ENCODE data around the gene TRAP1.

GRCh38 chr16:3640632-3641501 lies 76.5 kb downstream of the TRAP1 start:
- TF ChIP-seq EZH2 (IDR thresholded peaks at IDR 0.05) (no peak), POLR2AphosphoS5 (IDR thresholded peaks at IDR 0.05; ENCODE audit: borderline replicate concordance, low read depth, low read length) (no peak)
